Neuronal stem cell (in vitro differentiated cells): ENCODE measurements around the gene CTNNB1.

Experiments used
- DNase-seq: peaks from one replicate; pipeline ENCODE4 v3.0.0-alpha.2; 2013; ENCODE audit warnings: low spot score
- H2AFZ ChIP-seq: one replicate; pipeline ENCODE4 v1.6.1; 2013; ENCODE audit warnings: mild to moderate bottlenecking, low read length, inconsistent platforms
- H2AK5ac ChIP-seq: 2 replicates; pipeline ENCODE4 v1.6.1; 2013; ENCODE audit warnings: low read depth, mild to moderate bottlenecking, inconsistent platforms, low read length, moderate library complexity, mixed read lengths
- H2BK120ac ChIP-seq: 2 replicates; pipeline ENCODE4 v1.6.1; 2013; ENCODE audit warnings: low read depth, mild to moderate bottlenecking, inconsistent platforms, low read length, moderate library complexity, mixed read lengths
- H2BK12ac ChIP-seq: one replicate; pipeline ENCODE4 v1.6.1; 2013; ENCODE audit warnings: low read length, inconsistent platforms
- H2BK15ac ChIP-seq: 2 replicates; pipeline ENCODE4 v1.6.1; 2013; ENCODE audit warnings: mild to moderate bottlenecking, low read length, inconsistent platforms, mixed read lengths
- H2BK5ac ChIP-seq: one replicate; pipeline ENCODE4 v1.6.1; 2013; ENCODE audit warnings: inconsistent platforms, mild to moderate bottlenecking, low read length, moderate library complexity
- H3K14ac ChIP-seq: one replicate; pipeline ENCODE4 v1.6.1; 2013; ENCODE audit warnings: low read length, inconsistent platforms
- H3K18ac ChIP-seq: 2 replicates; pipeline ENCODE4 v1.6.1; 2013; ENCODE audit warnings: low read length, inconsistent platforms
- H3K23ac ChIP-seq: 2 replicates; pipeline ENCODE4 v1.6.1; 2013; ENCODE audit warnings: low read depth, mild to moderate bottlenecking, mixed read lengths, low read length, inconsistent platforms; ENCODE audit not compliant: poor library complexity
- H3K27ac ChIP-seq: replicated peaks from 3 replicates; pipeline ENCODE4 v1.5.1; 2013; ENCODE audit warnings: low read length, inconsistent platforms
- H3K27me3 ChIP-seq, 3 experiments: 2 replicates each; pipeline ENCODE4 v1.6.1; 2013; ENCODE audit warnings: low read length in 3 of 3, mild to moderate bottlenecking in 2 of 3, inconsistent platforms in 1 of 3, low read depth in 1 of 3, mixed read lengths in 1 of 3, moderate library complexity in 1 of 3; ENCODE audit not compliant: control insufficient read depth in 3 of 3, insufficient read depth in 3 of 3
- H3K36me3 ChIP-seq, 2 donors: replicated peaks in 1 of 2; 2 replicates each; pipeline ENCODE4 v1.6.1; 2013; ENCODE audit warnings: low read length in 2 of 2; ENCODE audit not compliant: control insufficient read depth in 2 of 2, insufficient read depth in 2 of 2
- H3K4ac ChIP-seq: 2 replicates; pipeline ENCODE4 v1.6.1; 2013; ENCODE audit warnings: inconsistent platforms, mild to moderate bottlenecking, low read length, moderate library complexity
- H3K4me1 ChIP-seq, 2 donors: 1 replicate in 1 of 2; 2 replicates in 1 of 2; pipeline ENCODE4 v1.6.1; 2013; ENCODE audit warnings: low read length in 2 of 2, low read depth in 1 of 2; ENCODE audit not compliant: control insufficient read depth in 2 of 2, insufficient read depth in 1 of 2
- H3K4me2 ChIP-seq: one replicate; pipeline ENCODE4 v1.6.1; 2013; ENCODE audit warnings: mild to moderate bottlenecking, low read length, inconsistent platforms; ENCODE audit not compliant: insufficient read depth, poor library complexity, severe bottlenecking
- H3K4me3 ChIP-seq, 2 donors: 2 replicates each; pipeline ENCODE4 v1.5.1; 2013; ENCODE audit warnings: low read length in 2 of 2, mild to moderate bottlenecking in 2 of 2, inconsistent platforms in 1 of 2, moderate library complexity in 1 of 2
- H3K79me1 ChIP-seq: one replicate; pipeline ENCODE4 v1.6.1; 2013; ENCODE audit warnings: low read depth, mild to moderate bottlenecking, inconsistent platforms, low read length, moderate library complexity
- H3K9ac ChIP-seq: one replicate; pipeline ENCODE4 v1.6.1; 2013; ENCODE audit warnings: mild to moderate bottlenecking, low read depth, low read length, inconsistent platforms; ENCODE audit not compliant: poor library complexity
- H3K9me3 ChIP-seq, 2 donors: replicated peaks in 1 of 2; 2 replicates each; pipeline versions ENCODE3 to v1.6.1; 2013; ENCODE audit warnings: low read length in 2 of 2, mild to moderate bottlenecking in 2 of 2, inconsistent platforms in 1 of 2, low read depth in 1 of 2, mixed read lengths in 1 of 2, moderate library complexity in 1 of 2; ENCODE audit not compliant: control insufficient read depth in 2 of 2, insufficient read depth in 1 of 2
- H4K8ac ChIP-seq: one replicate; pipeline ENCODE4 v1.6.1; 2013; ENCODE audit warnings: low read depth, mild to moderate bottlenecking, inconsistent platforms, low read length, moderate library complexity
- H4K91ac ChIP-seq: one replicate; pipeline ENCODE4 v1.6.1; 2013; ENCODE audit warnings: low read length, low read depth, mild to moderate bottlenecking, inconsistent platforms; ENCODE audit not compliant: poor library complexity
- WGBS, 2 donors: extraction: QIAGEN DNeasy Blood & Tissue Kit; methylation state at CpG; one replicate each; pipeline ENCODE4 v1.1.7; 2013; ENCODE audit warnings: missing lambda C conversion rate in 2 of 2, mixed read lengths in 1 of 2; ENCODE audit not compliant: insufficient read length in 2 of 2, insufficient replicate concordance in 1 of 2; ENCODE audit errors: extremely low coverage in 2 of 2; 5-methylcytosine and 5-hydroxymethylcytosine counted together

The CTNNB1 gene

GRCh38 chr3:41247055-41248004 lies 48.0 kb downstream of the CTNNB1 start:
- H3K4me3 ChIP-seq: no peak overlapping the region
- WGBS, 2 donors: no CpG with 5 or more reads among the region's 12 CpGs
- H2BK12ac ChIP-seq: no peak overlapping the region
- H2BK120ac ChIP-seq: no peak overlapping the region
- peaks cover 0 to 7% of the 10 kb centered on the region in 2 donors for H3K4me1 ChIP-seq
- peaks cover 0 to 38% of the 10 kb centered on the region in 2 donors for H3K36me3 ChIP-seq
- H3K9me3 ChIP-seq: no peaks in the 10 kb centered on the region
- no peaks in the 10 kb centered on the region for H3K79me1 ChIP-seq
- H4K8ac ChIP-seq: no peak overlapping the region
- H3K27ac ChIP-seq: no peak overlapping the region
- H3K4me2 ChIP-seq: no peak overlapping the region
- H3K9ac ChIP-seq: no peak overlapping the region
- no peak overlapping the region for H3K18ac ChIP-seq
- H2AK5ac ChIP-seq: no peak overlapping the region
- DNase-seq: no peak
- no peak overlapping the region for H3K14ac ChIP-seq
- no peak overlapping the region for H4K91ac ChIP-seq
- no peak overlapping the region for H3K23ac ChIP-seq
- no peaks in the 10 kb centered on the region for H3K27me3 ChIP-seq
- H2BK5ac ChIP-seq: no peak overlapping the region
- no peak overlapping the region for H3K4ac ChIP-seq
- no peak overlapping the region for H2AFZ ChIP-seq
- no peak overlapping the region for H2BK15ac ChIP-seq

GRCh38 chr3:41248525-41248924 lies 49.2 kb downstream of the CTNNB1 start:
- H3K4me3 ChIP-seq: no peak overlapping the region
- no CpG with 5 or more reads among the region's 3 CpGs for WGBS, 2 donors
- H4K8ac ChIP-seq: no peak overlapping the region
- H3K18ac ChIP-seq: no peak overlapping the region
- H3K4ac ChIP-seq: no peak overlapping the region
- no peak overlapping the region for H2BK5ac ChIP-seq
- peaks cover 0 to 26% of the 10 kb centered on the region in 2 donors for H3K36me3 ChIP-seq
- no peak overlapping the region for H2AK5ac ChIP-seq
- H3K4me2 ChIP-seq: no peak overlapping the region
- no peak for DNase-seq
- H4K91ac ChIP-seq: no peak overlapping the region
- no peaks in the 10 kb centered on the region for H3K79me1 ChIP-seq
- H2BK12ac ChIP-seq: no peak overlapping the region
- H3K27ac ChIP-seq: no peak overlapping the region
- no peak overlapping the region for H2BK120ac ChIP-seq
- no peak overlapping the region for H2BK15ac ChIP-seq
- H3K4me1 ChIP-seq: peaks cover 0 to 7% of the 10 kb centered on the region in 2 donors
- H3K27me3 ChIP-seq: no peaks in the 10 kb centered on the region
- H3K23ac ChIP-seq: no peak overlapping the region
- H2AFZ ChIP-seq: no peak overlapping the region
- H3K14ac ChIP-seq: peak overlapping the region; percentile 10
- H3K9ac ChIP-seq: no peak overlapping the region
- H3K9me3 ChIP-seq: peaks cover 0 to under 1% of the 10 kb centered on the region in 2 donors

DNA sequence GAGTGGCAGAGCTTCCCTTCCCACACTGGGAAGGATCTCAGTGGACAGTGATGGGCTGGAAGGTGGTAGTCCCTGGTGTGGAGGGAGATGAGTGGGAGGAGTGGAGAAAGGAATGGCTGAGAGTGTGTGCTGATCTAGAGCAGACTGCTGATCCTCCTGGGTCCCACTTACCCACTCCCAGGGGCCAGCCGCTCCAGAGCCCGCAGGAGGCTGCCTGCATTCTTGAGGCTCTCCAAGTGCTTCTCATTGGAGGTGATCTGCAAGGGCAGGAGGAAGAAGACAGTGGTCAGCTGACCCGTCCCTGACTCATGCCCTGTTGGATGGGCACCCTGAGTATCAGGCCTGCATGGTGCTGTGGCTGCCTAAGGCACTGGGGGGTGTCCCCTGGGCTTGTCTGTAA lies 50.0 kb downstream of the CTNNB1 start:
- H2BK15ac ChIP-seq: no peak overlapping the region
- H3K9ac ChIP-seq: no peak overlapping the region
- H3K27me3 ChIP-seq: no peaks in the 10 kb centered on the region
- WGBS, 2 donors: no CpG with 5 or more reads among the region's 3 CpGs
- no peak overlapping the region for H2BK120ac ChIP-seq
- no peak overlapping the region for H4K91ac ChIP-seq
- H3K4me1 ChIP-seq: peaks cover 0 to 7% of the 10 kb centered on the region in 2 donors
- H4K8ac ChIP-seq: no peak overlapping the region
- no peak overlapping the region for H3K4ac ChIP-seq
- H3K14ac ChIP-seq: no peak overlapping the region
- no peak overlapping the region for H2AFZ ChIP-seq
- no peak for DNase-seq
- H3K27ac ChIP-seq: no peak overlapping the region
- H2BK12ac ChIP-seq: no peak overlapping the region
- no peaks in the 10 kb centered on the region for H3K79me1 ChIP-seq
- peak overlapping the region; percentile 73 for H3K18ac ChIP-seq
- peak overlapping the region; percentile 81 for H2AK5ac ChIP-seq
- peaks cover 0 to 18% of the 10 kb centered on the region in 2 donors for H3K36me3 ChIP-seq
- H3K4me2 ChIP-seq: no peak overlapping the region
- no peak overlapping the region for H2BK5ac ChIP-seq
- H3K4me3 ChIP-seq: no peak overlapping the region
- H3K23ac ChIP-seq: peak overlapping the region; percentile 74
- peaks cover 0 to 4% of the 10 kb centered on the region in 2 donors for H3K9me3 ChIP-seq

DNA sequence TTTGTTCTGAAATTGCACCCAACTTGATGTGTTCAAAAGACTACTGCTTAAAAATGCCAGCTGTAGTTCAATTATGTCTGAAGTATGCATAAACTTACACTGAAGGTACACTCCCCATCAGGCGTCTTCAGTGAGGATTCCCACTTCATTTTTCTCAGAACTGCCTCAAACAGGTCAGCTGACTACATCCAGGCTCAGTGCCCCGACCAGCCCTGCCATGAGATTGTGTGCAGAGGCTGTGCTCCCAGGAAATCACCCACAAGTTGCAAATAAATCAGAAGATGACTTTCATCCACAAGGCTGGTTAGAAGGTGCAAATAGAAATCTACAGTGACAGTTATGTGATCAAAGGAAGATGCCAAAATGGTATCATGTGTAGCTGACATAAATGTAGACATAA lies 51.5 kb downstream of the CTNNB1 start:
- no peak for DNase-seq

More for the DNA sequence above, 51.5 kb downstream of the CTNNB1 start:
- Histone ChIP-seq H3K18ac (no peak overlapping the region), H2BK120ac (no peak overlapping the region), H3K79me1 (no peaks in the 10 kb centered on the region), H3K9ac (no peak overlapping the region), H3K4me2 (no peak overlapping the region), H2AFZ (no peak overlapping the region), H2AK5ac (no peak overlapping the region), H3K27ac (no peak overlapping the region), H4K91ac (no peak overlapping the region), H2BK15ac (no peak overlapping the region), H4K8ac (no peak overlapping the region), H3K4me1 (peaks cover 0 to 7% of the 10 kb centered on the region in 2 donors), H2BK12ac (no peak overlapping the region), H3K27me3 (no peaks in the 10 kb centered on the region), H3K4me3 (no peak overlapping the region), H3K23ac (no peak overlapping the region), H3K9me3 (peaks cover 0 to 4% of the 10 kb centered on the region in 2 donors), H3K4ac (no peak overlapping the region), H3K14ac (no peak overlapping the region), H2BK5ac (no peak overlapping the region), H3K36me3 (peaks cover 0 to 5% of the 10 kb centered on the region in 2 donors)
- WGBS, 2 donors: no CpG with 5 or more reads among the region's 2 CpGs
